Neutrophil (primary cell): ENCODE measurements around the gene APCDD1L.

ENCODE experiments used
- H3K27ac ChIP-seq: fragments of 200-600 bp; sonication (generic); 2 replicates; pipeline ENCODE4 v1.5.1; 2016; ENCODE audit warnings: mild to moderate bottlenecking, moderate library complexity
- H3K27me3 ChIP-seq: fragments of 200-600 bp; sonication (generic); 2 replicates; pipeline ENCODE4 v1.6.0; 2016; ENCODE audit warnings: mild to moderate bottlenecking
- H3K36me3 ChIP-seq: fragments of 200-600 bp; sonication (generic); 2 replicates; pipeline ENCODE4 v1.5.1; 2017
- H3K4me1 ChIP-seq, 2 experiments: fragments of 200-600 bp in 1 of 2; sonication (generic) in 1 of 2; 1 replicate in 1 of 2; 2 replicates in 1 of 2; pipeline versions ENCODE4 v1.5.1 to v1.6.1; 2013 to 2016; ENCODE audit warnings: low read depth in 1 of 2, low read length in 1 of 2, mild to moderate bottlenecking in 1 of 2, moderate library complexity in 1 of 2; ENCODE audit not compliant: control insufficient read depth in 1 of 2, insufficient read depth in 1 of 2
- H3K4me3 ChIP-seq, 2 experiments: fragments of 200-600 bp in 1 of 2; sonication (generic) in 1 of 2; 1 replicate in 1 of 2; 2 replicates in 1 of 2; pipeline ENCODE4 v1.5.1; 2013 to 2016; ENCODE audit warnings: low read depth in 1 of 2, low read length in 1 of 2, mild to moderate bottlenecking in 1 of 2, moderate library complexity in 1 of 2
- H3K9me3 ChIP-seq: fragments of 200-600 bp; sonication (generic); 2 replicates; pipeline ENCODE4 v1.5.1; 2016
- CTCF ChIP-seq: fragments of 200-600 bp; sonication (generic); IDR thresholded peaks from 2 replicates; pipeline ENCODE4 v1.5.1; 2016; ENCODE audit warnings: antibody characterized with exemption

The APCDD1L gene

GRCh38 chr20:58518387-58518786 lies 3.2 kb upstream of the APCDD1L start:
- no peak for TF ChIP-seq CTCF
- Histone ChIP-seq H3K27ac (no peak overlapping the region), H3K4me3 (no peak overlapping the region), H3K4me1 (no peaks in the 10 kb centered on the region), H3K9me3 (no peaks in the 10 kb centered on the region), H3K27me3 (peaks cover 64% of the 10 kb centered on the region), H3K36me3 (no peaks in the 10 kb centered on the region)

GRCh38 chr20:58514321-58515232 lies 622 bp downstream of the APCDD1L start:
- no peak overlapping the region for H3K27ac ChIP-seq
- no peak for TF ChIP-seq CTCF
- peaks cover 93% of the 10 kb centered on the region for H3K27me3 ChIP-seq
- H3K4me1 ChIP-seq: no peaks in the 10 kb centered on the region
- no peaks in the 10 kb centered on the region for H3K36me3 ChIP-seq
- H3K9me3 ChIP-seq: no peaks in the 10 kb centered on the region
- no peak overlapping the region for H3K4me3 ChIP-seq

GRCh38 chr20:58513580-58514285 lies 1.5 kb downstream of the APCDD1L start:
- H3K4me3 ChIP-seq: no peak overlapping the region
- H3K27me3 ChIP-seq: peaks cover 84% of the 10 kb centered on the region
- H3K27ac ChIP-seq: no peak overlapping the region
- no peaks in the 10 kb centered on the region for H3K9me3 ChIP-seq
- no peak for TF ChIP-seq CTCF
- no peaks in the 10 kb centered on the region for H3K4me1 ChIP-seq
- H3K36me3 ChIP-seq: no peaks in the 10 kb centered on the region

GRCh38 chr20:58512808-58513552 lies 2.2 kb downstream of the APCDD1L start:
- Histone ChIP-seq H3K27me3 (peaks cover 77% of the 10 kb centered on the region), H3K9me3 (no peaks in the 10 kb centered on the region), H3K4me3 (no peak overlapping the region), H3K27ac (no peak overlapping the region), H3K36me3 (no peaks in the 10 kb centered on the region), H3K4me1 (no peaks in the 10 kb centered on the region)
- TF ChIP-seq CTCF: no peak

GRCh38 chr20:58511861-58512260 lies 3.3 kb downstream of the APCDD1L start:
- Histone ChIP-seq H3K36me3 (no peaks in the 10 kb centered on the region), H3K27me3 (peaks cover 67% of the 10 kb centered on the region), H3K9me3 (peaks cover under 1% of the 10 kb centered on the region), H3K4me1 (no peaks in the 10 kb centered on the region), H3K27ac (no peak overlapping the region), H3K4me3 (no peak overlapping the region)
- TF ChIP-seq CTCF: no peak
